Gastrocnemius medialis (tissue), 4 donors: Measurements from ENCODE around the gene EXOC7.

Experiments used
- CTCF ChIP-seq, 5 experiments: fragments of 450-650 bp in 3 of 5; fragments of 200-600 bp in 2 of 5; sonication (generic) in 2 of 5; IDR thresholded peaks in 4 of 5; conservative IDR thresholded peaks in 1 of 5; 1 replicate in 4 of 5; 2 replicates in 1 of 5; pipeline ENCODE4 v1.5.1; 2016 to 2019; ENCODE audit warnings: antibody characterized with exemption in 5 of 5, mild to moderate bottlenecking in 3 of 5, moderate library complexity in 3 of 5
- POLR2A ChIP-seq, 2 donors: fragments of 450-650 bp; IDR thresholded peaks; one replicate each; pipeline ENCODE4 v1.6.1; 2017; ENCODE audit warnings: antibody characterized with exemption in 2 of 2, mild to moderate bottlenecking in 2 of 2, moderate library complexity in 2 of 2

GRCh38 chr17:76111956-76112355 lies 8.4 kb upstream of the EXOC7 start:
- no peak for TF ChIP-seq CTCF (IDR thresholded peaks at IDR 0.05 in 4 of 5, conservative IDR thresholded peaks at IDR 0.05 in 1 of 5)
- TF ChIP-seq POLR2A (IDR thresholded peaks at IDR 0.05), result no peak
